HL-60/S4 treated with retinoic acid at 250 ng/mL for 4 days and 3 days (cell line): Measurements from ENCODE around the gene GALE.
"Not testable (repeated sequence)": the region's sequence is repeated elsewhere in the genome, so short reads cannot be mapped to it uniquely, and the experiment has no call there.

Experiments
- in situ Hi-C: fragments of 300-500 bp; cut with MboI; formaldehyde crosslinking; loops from 2 replicates; pipeline ENCODE4 v1.7.0; 2022; ENCODE audit warnings: low sequenced_read_pairs

GALE gene

DNA sequence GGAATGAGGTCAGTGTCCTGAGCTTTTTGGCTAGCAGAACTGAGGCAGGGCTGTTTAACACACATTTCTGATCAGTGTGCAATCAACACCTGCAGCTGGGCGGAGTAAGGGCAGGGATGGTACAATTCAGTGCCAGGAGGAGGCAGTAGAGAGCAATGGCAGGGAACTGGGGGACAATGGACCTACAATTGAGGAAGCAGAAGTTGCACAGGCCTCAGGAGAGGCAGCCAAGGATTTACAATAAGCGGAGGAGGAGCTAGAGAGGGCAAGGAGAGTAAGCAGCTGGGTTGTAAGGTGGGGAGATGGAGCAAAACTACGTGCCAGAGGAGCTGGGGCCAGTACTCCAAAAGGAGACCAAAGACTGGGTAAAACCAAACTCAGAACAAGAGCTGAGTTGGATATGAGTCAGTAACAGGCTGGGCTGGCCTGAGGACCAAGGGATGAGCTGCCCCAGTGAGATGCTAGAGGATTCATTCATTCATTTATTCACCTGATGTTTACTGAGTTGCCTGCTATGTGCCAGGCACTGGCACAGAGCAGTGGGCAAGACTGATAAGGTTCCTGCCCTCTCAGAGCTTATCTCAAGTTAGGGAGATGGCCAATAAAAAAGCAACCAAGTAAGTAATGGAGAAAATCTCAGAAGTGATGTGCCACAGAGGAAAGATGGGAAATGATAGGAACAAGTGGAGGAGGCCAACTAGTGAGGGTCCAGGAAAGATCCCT is 10.4 kb upstream of the GALE start:
- in situ Hi-C loops = no loop called here

GRCh38 chr1:23809751-23810171 is 9.2 kb upstream of the GALE start:
- in situ Hi-C loops = loop anchor here (5.0 to 10.0 kb wide), 2 partner anchors 53 to 105 kb away; partner anchors contain the start of gene CNR2

DNA sequence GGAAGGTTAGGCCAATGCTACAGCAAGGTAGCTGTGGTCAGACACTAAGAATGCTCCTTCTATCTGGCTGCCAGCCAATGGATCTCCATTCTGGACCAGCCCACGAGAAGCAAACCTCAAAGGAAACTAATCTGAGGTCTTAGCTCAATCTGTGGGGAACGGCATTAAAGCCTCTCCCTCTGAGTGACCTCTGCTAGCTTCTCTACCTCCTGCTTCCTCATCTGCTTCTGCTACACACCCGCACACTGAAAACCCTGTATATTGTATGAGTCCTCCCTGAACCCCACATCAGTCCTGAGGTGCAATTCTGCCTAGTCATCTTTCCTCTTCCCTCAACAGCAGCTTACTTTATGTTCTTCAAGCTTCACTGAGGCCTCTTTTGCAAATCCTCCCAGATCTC is 6.9 kb upstream of the GALE start:
- in situ Hi-C loops = loop anchor here (5.0 to 10.0 kb wide), 2 partner anchors 55 to 107 kb away; partner anchors contain the start of gene CNR2

- in situ Hi-C loops = loop anchor here (5.0 to 10.0 kb wide), 2 partner anchors 56 to 109 kb away; partner anchors contain the start of gene CNR2
Observed at GRCh38 chr1:23806280-23806679, 5.7 kb upstream of the GALE start.

DNA sequence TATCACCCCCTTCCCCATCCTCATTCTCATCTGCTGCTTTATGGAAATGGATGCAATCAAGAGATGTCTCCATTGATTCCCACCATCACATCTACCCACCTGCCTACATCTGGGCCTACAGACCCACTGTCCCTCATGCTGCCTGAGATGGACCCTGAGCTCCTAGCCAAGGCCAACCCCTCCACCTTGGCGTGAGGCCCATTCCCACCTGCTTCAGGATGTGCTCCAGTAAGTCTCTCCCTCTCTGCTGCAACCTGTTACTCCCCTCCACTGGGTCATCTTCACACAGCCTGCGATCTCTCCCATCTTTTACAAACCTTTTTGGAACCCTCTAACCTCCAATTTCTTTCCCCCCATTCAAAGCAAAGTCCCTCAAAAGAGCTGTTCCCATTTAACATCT is 4.5 kb upstream of the GALE start:
- in situ Hi-C loops = loop anchor here (5.0 to 10.0 kb wide), 2 partner anchors 57 to 110 kb away; partner anchors contain the start of gene CNR2

GRCh38 chr1:23804183-23804835 is 3.8 kb upstream of the GALE start:
- in situ Hi-C loops = loop anchor here (10.0 kb wide), 1 partner anchor 110 kb away; the partner anchor contains the start of gene CNR2

DNA sequence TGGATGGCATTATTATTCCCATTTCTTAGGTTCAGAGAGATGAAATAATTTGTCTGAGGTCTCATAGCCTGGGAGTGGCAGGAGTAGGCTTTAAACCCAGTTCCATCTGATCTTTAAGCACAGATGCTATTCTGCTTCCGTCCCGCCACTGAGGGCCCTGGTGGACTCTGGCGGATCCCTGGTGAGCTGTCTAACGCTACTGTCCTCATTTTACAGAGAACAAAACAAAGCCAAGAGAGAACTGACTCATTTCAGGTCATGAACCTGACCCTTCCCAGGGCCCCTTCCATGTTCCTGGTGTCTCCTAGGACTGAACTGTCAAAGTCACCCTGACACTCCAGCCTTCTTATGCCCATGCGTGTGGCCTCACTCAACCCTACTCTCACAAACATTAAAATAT is 3.1 kb upstream of the GALE start:
- in situ Hi-C loops = loop anchor here (10.0 kb wide), 1 partner anchor 111 kb away; the partner anchor contains the start of gene CNR2

DNA sequence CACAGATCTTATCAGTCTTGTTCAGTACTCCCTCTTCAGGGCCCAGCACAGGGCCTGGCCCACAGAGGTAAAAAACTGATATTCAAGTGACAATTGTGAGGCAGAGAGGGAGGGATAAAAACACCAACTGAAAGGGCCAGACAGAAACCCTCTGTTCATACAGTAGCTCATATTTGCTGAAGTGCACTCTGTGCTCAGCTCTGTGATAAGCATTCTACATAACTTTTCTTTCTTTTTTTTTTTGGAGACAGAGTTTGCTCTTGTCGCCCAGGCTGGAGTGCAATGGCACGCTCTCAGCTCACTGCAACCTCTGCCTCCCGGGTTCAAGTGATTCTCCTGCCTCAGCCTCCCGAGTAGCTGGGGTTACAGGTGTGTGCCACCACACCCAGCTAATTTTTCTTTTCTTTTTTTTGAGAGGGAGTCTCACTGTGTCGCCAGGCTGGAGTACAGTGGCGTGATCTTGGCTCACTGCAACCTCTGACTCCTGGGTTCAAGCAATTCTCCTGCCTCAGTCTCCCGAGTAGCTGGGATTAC is 2.3 kb upstream of the GALE start:
- in situ Hi-C loops = loop anchor here (10.0 kb wide), 1 partner anchor 112 kb away; the partner anchor contains the start of gene CNR2

GRCh38 chr1:23801876-23802275 is 1.3 kb upstream of the GALE start:
- in situ Hi-C loops = loop anchor here (10.0 kb wide), 1 partner anchor 113 kb away; the partner anchor contains the start of gene CNR2

DNA sequence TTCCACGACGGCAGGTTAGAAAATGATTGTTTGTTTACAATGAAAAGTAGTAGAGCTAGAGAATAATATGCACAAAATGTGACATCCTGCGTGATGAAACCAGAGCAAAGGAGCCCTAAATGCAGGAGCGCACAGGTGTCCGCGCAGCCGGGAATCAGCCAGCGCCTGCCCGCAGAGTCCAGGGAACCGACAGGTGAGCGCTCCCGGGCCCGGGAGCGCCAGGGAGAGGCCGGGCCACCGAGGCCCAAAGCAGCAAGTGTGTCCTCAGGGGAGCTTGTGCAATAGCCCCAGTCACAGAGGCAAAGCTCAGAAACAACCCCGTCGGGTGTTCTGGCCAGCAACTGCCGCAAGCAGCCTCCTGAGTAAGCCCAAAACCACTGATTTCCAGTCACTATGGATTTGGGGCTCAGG is 789 bp upstream of the GALE start:
- in situ Hi-C loops = loop anchor here (10.0 kb wide), 1 partner anchor 113 kb away; the partner anchor contains the start of gene CNR2

GRCh38 chr1:23799570-23800399 is 769 bp downstream of the GALE start:
- in situ Hi-C loops = loop anchor here (10.0 kb wide), 1 partner anchor 115 kb away; the partner anchor contains the start of gene CNR2

DNA sequence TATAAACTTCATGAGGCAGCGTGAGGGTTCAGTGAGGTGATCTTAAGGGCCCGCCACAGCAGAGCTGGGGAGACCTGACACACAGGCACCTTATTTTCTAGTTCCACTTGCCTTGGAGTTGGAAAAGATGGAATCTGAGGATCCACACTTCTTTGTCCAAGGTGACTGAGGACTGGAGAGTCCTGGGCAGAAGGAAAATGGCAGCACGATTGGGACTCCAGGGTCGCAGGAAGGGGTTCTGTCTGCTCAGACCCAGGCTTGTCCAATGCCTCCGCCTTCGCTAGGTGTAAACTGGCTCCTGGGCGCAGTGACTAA is 1.3 kb downstream of the GALE start:
- in situ Hi-C loops = no loop called here

DNA sequence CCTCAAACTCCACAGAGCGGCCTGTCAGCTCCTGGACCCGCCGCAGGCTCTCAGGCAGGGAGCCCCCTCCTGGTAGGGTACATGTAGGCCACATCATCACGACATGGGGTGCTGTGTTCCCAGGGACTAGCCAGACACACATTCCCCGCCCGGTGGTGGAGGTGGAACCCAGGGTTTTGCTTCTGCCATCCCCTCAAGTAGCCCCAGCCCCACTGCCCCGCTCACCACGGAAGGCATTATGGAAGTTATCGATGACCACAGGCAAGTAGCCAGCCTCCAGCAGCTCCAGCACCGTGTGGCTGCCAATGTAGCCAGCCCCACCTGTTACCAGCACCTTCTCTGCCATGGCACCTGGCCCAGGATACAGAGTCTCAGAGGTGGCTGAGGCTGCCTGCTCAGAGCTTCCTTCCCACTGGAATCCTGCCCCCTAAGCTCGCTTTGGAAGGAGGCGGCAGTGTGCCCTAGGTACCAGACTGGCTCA is 1.9 kb downstream of the GALE start:
- in situ Hi-C loops = no loop called here

DNA sequence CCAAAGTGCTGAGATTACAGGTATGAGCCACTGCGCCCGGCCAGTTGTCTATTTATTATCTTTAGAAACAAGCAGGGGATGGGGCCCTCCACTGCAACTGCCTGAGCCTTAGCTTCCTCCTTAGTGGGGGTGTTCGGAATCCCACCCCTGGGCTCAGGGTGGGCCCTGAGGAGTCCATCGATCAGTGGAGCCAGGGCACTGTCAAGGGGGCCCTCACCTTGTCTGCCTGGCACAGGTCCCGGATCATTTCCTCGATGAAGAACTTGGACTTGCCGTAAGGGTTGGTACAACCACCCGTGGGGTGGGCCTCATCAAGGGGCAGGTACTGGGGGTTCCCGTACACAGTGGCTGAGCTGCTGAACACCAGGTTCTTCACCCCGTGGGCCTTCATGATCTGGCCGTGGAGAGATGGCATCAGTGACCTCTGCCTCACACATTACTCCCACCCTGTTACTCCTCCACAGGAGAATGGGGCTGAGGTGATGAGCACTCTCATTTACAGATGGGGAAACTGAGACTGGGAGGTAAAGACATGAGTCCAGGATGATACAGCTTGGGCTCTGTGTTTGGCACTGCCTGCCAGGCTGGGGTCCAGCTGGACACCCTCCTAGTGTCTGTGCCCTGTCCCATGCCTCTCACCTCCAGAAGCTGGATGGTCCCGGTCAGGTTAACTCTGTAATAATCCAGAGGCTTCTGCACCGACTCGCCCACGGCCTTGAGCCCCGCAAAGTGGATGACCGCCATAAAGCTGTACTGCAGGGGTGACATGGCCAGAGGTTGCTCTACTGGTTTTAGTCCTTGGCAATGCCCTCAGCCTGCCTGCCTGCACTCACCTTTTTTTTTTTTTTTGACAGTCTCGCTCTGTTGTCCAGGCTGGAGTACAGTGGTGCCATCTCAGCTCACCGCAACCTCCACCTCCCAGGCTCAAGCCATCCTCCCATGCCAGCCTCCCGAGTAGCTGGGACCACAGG is 2.8 kb downstream of the GALE start:
- in situ Hi-C loops = no loop called here

- in situ Hi-C loops = no loop called here
Observed at GRCh38 chr1:23796466-23797271, 3.9 kb downstream of the GALE start.

DNA sequence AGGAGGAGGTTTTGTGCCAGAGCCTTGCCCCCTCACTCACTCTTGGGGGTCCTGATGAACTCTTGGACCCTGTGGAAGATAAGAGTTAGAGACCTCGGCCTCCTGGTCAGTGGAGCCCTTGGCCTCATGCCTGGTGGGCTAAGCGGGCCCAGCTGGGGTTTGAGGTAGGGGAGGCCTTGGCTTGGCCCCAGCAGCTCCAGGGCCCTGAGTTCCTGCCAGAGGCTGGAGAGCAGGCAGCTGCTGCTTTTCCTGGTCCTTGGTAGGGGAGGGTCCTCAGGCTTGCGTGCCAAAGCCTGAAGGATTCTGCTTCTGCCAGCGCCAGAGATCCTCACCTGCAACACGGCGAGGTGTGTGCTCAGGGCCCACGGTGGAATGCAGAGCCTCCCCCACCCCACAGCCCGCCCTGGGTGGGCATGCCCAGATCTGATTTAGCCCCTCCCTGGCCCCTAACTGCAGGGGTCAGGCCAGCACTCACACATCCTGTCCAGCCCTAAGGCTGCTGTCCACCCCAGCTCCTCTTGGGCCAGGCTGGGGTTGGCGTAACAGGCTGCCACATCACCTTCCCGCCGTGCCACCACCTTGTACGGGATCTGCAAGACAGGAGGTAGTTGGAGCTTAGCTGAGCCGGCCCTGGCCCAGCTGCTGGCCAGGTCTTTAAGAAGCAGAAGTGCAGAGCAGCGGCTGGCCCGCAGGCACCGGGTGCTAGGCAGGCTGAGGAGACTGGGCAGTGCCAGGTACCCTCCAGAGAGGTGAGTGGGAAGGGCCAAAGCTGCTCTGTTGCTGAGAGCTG is 4.7 kb downstream of the GALE start:
- in situ Hi-C loops = no loop called here

- in situ Hi-C loops = not testable (repeated sequence)
Observed at GRCh38 chr1:23794732-23795182, 5.8 kb downstream of the GALE start.
